Activated B cell treated with CpG ODN at 0.5 μM for 24 hours (primary cell): Measurements from ENCODE around the gene TMEM108. TPM values are rescaled to one million over a fixed set of nuclear protein-coding genes. Genes with fewer than 3 reads are reported as not detected.

Source experiments
- ATAC-seq: fragments of 200-7000 bp; cut with Tn5 transposase; one replicate; pipeline ENCODE4 v1.10.0; 2021; ENCODE audit warnings: low read depth, mild to moderate bottlenecking, moderate library complexity
- CTCF ChIA-PET: fragments of 350-600 bp; sonication (Branson Sonifier 250); formaldehyde crosslinking; loops from one replicate; lab custom pipeline; 2021; ENCODE audit warnings: antibody characterized with exemption; lab: Charles Lee
- POLR2A ChIA-PET: fragments of 350-600 bp; sonication (Branson Sonifier 250); formaldehyde crosslinking; loops from one replicate; lab custom pipeline; 2021; ENCODE audit warnings: antibody characterized with exemption; lab: Charles Lee
- DNase-seq: peaks from one replicate; pipeline ENCODE4 v3.0.0; 2022
- H3K27ac Mint-ChIP-seq: one replicate; pipeline ENCODE4 v1.8.0; 2020; ENCODE audit warnings: mixed read lengths
- H3K27me3 Mint-ChIP-seq: one replicate; pipeline ENCODE4 v1.8.0; 2021; ENCODE audit warnings: mixed read lengths
- H3K36me3 Mint-ChIP-seq: one replicate; pipeline ENCODE4 v1.8.0; 2021; ENCODE audit warnings: low read depth, mixed read lengths
- H3K4me1 Mint-ChIP-seq: one replicate; pipeline ENCODE4 v1.8.0; 2021; ENCODE audit warnings: mixed read lengths
- H3K4me3 Mint-ChIP-seq: one replicate; pipeline ENCODE4 v1.8.0; 2020; ENCODE audit warnings: mild to moderate bottlenecking, mixed read lengths
- H3K9me3 Mint-ChIP-seq: one replicate; pipeline ENCODE4 v1.8.0; 2020; ENCODE audit warnings: mixed read lengths
- CTCF ChIP-seq: fragments of 200-600 bp; IDR thresholded peaks from one replicate; pipeline ENCODE4 v1.8.0; 2022; ENCODE audit warnings: antibody characterized with exemption, mild to moderate bottlenecking
- intact Hi-C: fragments of 100-400 bp; cut with micrococcal nuclease; formaldehyde crosslinking; loops from one replicate; pipeline ENCODE4 v1.15.1; 2024
- total RNA-seq: library from RNA; stranded (reverse); gene quantifications from 2 replicates; pipeline ENCODE4 v1.2.3, GENCODE V29; 2022

Gene TMEM108
- total RNA-seq, 1 donor from 2014 or later = not detected

DNA sequence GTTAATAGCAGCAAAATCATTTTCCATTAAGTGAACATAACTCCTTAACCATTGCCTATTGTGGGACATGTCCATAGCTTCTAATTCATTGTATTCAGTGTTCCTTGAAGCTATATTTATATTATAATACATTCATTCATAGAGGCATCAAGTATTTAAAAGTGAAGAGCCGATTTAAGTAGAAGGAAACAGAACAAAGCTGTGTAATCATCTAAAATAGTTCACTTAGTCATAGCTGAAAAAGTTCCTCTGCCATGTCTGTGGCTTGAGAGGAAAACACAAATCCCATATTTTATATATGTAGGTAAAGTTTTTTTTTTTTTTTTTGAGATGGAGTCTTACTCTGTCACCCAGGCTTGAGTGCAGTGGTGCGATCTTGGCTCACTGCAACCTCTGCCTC lies 54.5 kb downstream of the TMEM108 start:
- TF ChIP-seq CTCF = no peak
- ATAC-seq = no peak

DNA sequence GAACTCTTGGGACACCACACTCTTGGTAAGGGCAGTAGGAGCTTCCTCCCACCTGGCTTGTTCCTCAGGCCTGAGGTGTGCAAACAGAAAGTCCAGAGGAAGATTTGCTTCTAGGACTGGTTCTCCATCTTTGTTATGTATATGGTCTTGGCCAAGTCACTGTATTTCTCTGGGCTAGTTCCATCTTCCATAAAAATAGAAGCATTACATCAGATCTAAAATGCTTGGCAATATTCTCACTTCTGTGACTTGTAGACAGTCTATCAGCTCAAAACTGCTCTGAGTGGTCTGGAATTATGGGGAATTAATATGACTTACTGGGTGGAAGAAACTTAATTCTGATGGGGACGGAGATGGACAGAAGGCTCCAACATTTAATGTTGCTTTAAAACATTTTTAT lies 55.2 kb downstream of the TMEM108 start:
- no peaks in the 10 kb centered on the region for H3K4me1 Mint-ChIP-seq
- intact Hi-C loops = no loop called here
- no peak overlapping the region for H3K27ac Mint-ChIP-seq
- no peak for ATAC-seq
- no peaks in the 10 kb centered on the region for H3K9me3 Mint-ChIP-seq
- peaks cover 3% of the 10 kb centered on the region for H3K27me3 Mint-ChIP-seq
- POLR2A ChIA-PET = no interaction called here
- H3K4me3 Mint-ChIP-seq = no peak overlapping the region
- H3K36me3 Mint-ChIP-seq = no peaks in the 10 kb centered on the region
- TF ChIP-seq CTCF = no peak
- DNase-seq = no peak
- CTCF ChIA-PET = no interaction called here

More for the DNA sequence above, 54.5 kb downstream of the TMEM108 start:
- Mint-ChIP-seq H3K27me3 (peaks cover 3% of the 10 kb centered on the region), H3K9me3 (no peaks in the 10 kb centered on the region), H3K4me1 (no peaks in the 10 kb centered on the region), H3K36me3 (no peaks in the 10 kb centered on the region), H3K4me3 (no peak overlapping the region), H3K27ac (no peak overlapping the region)
- ChIA-PET CTCF (no interaction called here), POLR2A (no interaction called here)
- intact Hi-C loops = no loop called here
- no peak for DNase-seq

GRCh38 chr3:133096900-133097613 lies 58.9 kb downstream of the TMEM108 start:
- no peak for TF ChIP-seq CTCF
- Mint-ChIP-seq H3K4me3 (no peak overlapping the region), H3K9me3 (no peaks in the 10 kb centered on the region), H3K27ac (no peak overlapping the region), H3K36me3 (no peaks in the 10 kb centered on the region), H3K4me1 (no peaks in the 10 kb centered on the region), H3K27me3 (peaks cover 3% of the 10 kb centered on the region)
- POLR2A ChIA-PET = no interaction called here
- intact Hi-C loops = no loop called here
- CTCF ChIA-PET = no interaction called here
- DNase-seq = no peak
- ATAC-seq = no peak

DNA sequence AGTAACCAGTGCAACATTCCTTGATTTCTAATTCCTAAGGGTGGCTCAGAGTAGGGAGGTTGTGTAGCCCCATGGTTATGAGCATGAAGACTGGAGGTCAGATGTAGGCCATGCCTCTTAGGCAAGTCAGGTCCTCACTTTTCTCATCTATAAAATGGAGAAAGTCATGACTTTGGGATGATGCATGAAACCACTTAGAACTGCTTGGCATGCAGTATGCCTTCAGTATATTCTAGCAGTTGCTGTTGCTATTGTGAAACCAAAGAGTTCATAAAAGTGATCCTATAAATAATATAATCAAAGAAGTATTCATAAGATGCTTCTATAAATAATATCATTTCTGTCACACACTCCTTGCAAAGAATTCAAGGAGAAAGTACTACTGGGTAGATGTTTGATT lies 65.5 kb downstream of the TMEM108 start:
- ChIA-PET CTCF (no interaction called here), POLR2A (no interaction called here)
- intact Hi-C loops = no loop called here
- no peak for TF ChIP-seq CTCF
- Mint-ChIP-seq H3K4me1 (no peaks in the 10 kb centered on the region), H3K27ac (no peak overlapping the region), H3K27me3 (peaks cover 3% of the 10 kb centered on the region), H3K4me3 (no peak overlapping the region), H3K9me3 (no peaks in the 10 kb centered on the region), H3K36me3 (no peaks in the 10 kb centered on the region)
- DNase-seq = no peak
- no peak for ATAC-seq

DNA sequence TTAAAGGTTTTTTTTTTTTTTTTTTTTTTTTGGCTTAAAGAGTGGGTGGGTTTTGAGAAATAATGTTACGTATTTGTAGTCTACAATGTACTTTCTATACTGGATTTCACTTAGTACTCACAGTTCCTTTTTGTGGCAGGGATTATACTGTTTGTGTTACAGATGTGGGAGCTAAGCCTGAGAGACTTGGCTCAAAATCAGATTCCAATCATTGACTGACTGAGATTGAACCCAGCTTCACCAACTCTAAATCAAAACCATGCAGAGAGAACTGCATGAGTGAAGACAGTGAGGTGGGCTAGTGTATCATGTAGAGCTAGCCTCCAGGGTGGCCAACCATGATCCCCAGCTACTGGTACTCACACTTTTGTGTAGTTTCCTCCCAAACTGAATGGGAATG lies 68.0 kb downstream of the TMEM108 start:
- Mint-ChIP-seq H3K36me3 (no peaks in the 10 kb centered on the region), H3K4me1 (no peaks in the 10 kb centered on the region), H3K27me3 (peaks cover 3% of the 10 kb centered on the region), H3K4me3 (no peak overlapping the region), H3K27ac (no peak overlapping the region), H3K9me3 (no peaks in the 10 kb centered on the region)
- DNase-seq (no peak), ATAC-seq (no peak)
- POLR2A ChIA-PET = no interaction called here
- TF ChIP-seq CTCF = no peak
- CTCF ChIA-PET = no interaction called here
- intact Hi-C loops = no loop called here
